MCF 10A (cell line): ENCODE results near the gene ARL5B. TPM values are rescaled to one million over a fixed set of nuclear protein-coding genes. Genes with fewer than 3 reads are reported as not detected.

ENCODE experiments used
- BruUV-seq: library from RNA; stranded (reverse); fragments of 400-500 nt; replicated peaks from 2 replicates; lab custom pipeline; 2021; lab: Mats Ljungman, UMichigan
- CTCF ChIA-PET: fragments of 300-600 bp; sonication (Branson Sonifier 250); formaldehyde crosslinking; extraction: SDS; loops from one replicate; lab custom pipeline; 2021; ENCODE audit warnings: antibody characterized with exemption, inconsistent platforms; lab: Yijun Ruan, JAX
- POLR2A ChIA-PET: fragments of 300-600, 350-650 bp; sonication (Branson Sonifier 250); formaldehyde crosslinking; extraction: SDS; loops from one replicate; lab custom pipeline; 2020; ENCODE audit warnings: antibody characterized with exemption, inconsistent platforms; lab: Yijun Ruan, JAX
- DNase-seq: peaks from one replicate; pipeline ENCODE4 v3.0.0-alpha.2; 2018; ENCODE audit not compliant: unreplicated experiment
- H3K27ac Mint-ChIP-seq: one replicate; pipeline ENCODE4 v1.8.0; 2022; ENCODE audit warnings: mild to moderate bottlenecking, low read depth, mixed read lengths; ENCODE audit not compliant: unreplicated experiment
- H3K27me3 Mint-ChIP-seq: one replicate; pipeline ENCODE4 v1.8.0; 2022; ENCODE audit warnings: mixed read lengths; ENCODE audit not compliant: insufficient read depth, unreplicated experiment
- H3K36me3 Mint-ChIP-seq: one replicate; pipeline ENCODE4 v1.8.0; 2022; ENCODE audit warnings: mild to moderate bottlenecking, moderate library complexity, mixed read lengths; ENCODE audit not compliant: insufficient read depth, unreplicated experiment
- H3K4me1 Mint-ChIP-seq: one replicate; pipeline ENCODE4 v1.8.0; 2022; ENCODE audit warnings: mixed read lengths; ENCODE audit not compliant: insufficient read depth, unreplicated experiment
- H3K4me3 Mint-ChIP-seq: one replicate; pipeline ENCODE4 v1.8.0; 2022; ENCODE audit warnings: mild to moderate bottlenecking, moderate library complexity, mixed read lengths; ENCODE audit not compliant: unreplicated experiment
- H3K9me3 Mint-ChIP-seq: one replicate; pipeline ENCODE4 v1.8.0; 2022; ENCODE audit warnings: mixed read lengths; ENCODE audit not compliant: unreplicated experiment
- CTCF ChIP-seq: fragments of 200-600 bp; IDR thresholded peaks from one replicate; pipeline ENCODE4 v1.8.0; 2022; ENCODE audit warnings: antibody characterized with exemption, mild to moderate bottlenecking; ENCODE audit not compliant: unreplicated experiment
- intact Hi-C: fragments of 100-400 bp; cut with micrococcal nuclease; formaldehyde crosslinking; loops from 2 replicates; pipeline ENCODE4 v1.14.1; 2022
- total RNA-seq: library from RNA; stranded (reverse); gene quantifications from 2 replicates; pipeline ENCODE4 v1.2.3, GENCODE V29; 2022

The ARL5B gene
- total RNA-seq, 1 experiment from 2014 or later, result 22.0 TPM

DNA sequence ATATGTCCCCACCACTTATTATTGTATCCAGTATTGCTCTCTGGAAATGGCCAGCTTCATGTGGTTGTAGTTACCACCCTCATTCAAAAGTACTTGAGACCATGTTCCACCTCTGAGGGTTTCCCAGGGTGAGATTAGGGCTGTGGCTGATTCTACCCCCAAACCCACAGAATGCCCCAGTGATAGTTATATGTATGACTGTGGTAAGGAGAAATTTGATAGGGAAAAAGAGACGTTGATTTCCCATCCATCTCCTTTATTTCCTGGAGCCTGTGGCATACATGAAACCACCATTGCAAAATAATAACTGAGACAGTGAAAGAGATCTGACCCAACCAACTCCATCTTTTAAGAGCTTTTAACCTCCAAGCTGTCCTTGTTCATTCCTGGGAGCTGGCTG, 25.2 kb downstream of the ARL5B start:
- H3K4me1 Mint-ChIP-seq, result peaks cover 34% of the 10 kb centered on the region
- intact Hi-C loops, result no loop called here
- H3K36me3 Mint-ChIP-seq, result peaks cover 7% of the 10 kb centered on the region
- CTCF ChIA-PET, result interaction anchor here (0.5 to 1.0 kb wide), 5 partner anchors 44 to 645 kb away, joined by 3 to 5 read pairs (median 3); no protein-coding TSS in a partner anchor
- DNase-seq, result no peak
- no peaks in the 10 kb centered on the region for H3K27me3 Mint-ChIP-seq
- no TSS peak for BruUV-seq
- H3K27ac Mint-ChIP-seq, result no peak overlapping the region
- POLR2A ChIA-PET, result interaction anchor here (0.8 to 1.3 kb wide), 3 partner anchors 26 to 1131 kb away, joined by 3 to 4 read pairs (median 4); no protein-coding TSS in a partner anchor
- no peak for TF ChIP-seq CTCF
- no peaks in the 10 kb centered on the region for H3K9me3 Mint-ChIP-seq
- no peak overlapping the region for H3K4me3 Mint-ChIP-seq

GRCh38 chr10:18684953-18685352, 25.7 kb downstream of the ARL5B start:
- no peak for TF ChIP-seq CTCF
- H3K27me3 Mint-ChIP-seq, result no peaks in the 10 kb centered on the region
- no peaks in the 10 kb centered on the region for H3K9me3 Mint-ChIP-seq
- DNase-seq, result no peak
- H3K36me3 Mint-ChIP-seq, result peaks cover 7% of the 10 kb centered on the region
- H3K27ac Mint-ChIP-seq, result no peak overlapping the region
- H3K4me1 Mint-ChIP-seq, result peaks cover 34% of the 10 kb centered on the region
- H3K4me3 Mint-ChIP-seq, result no peak overlapping the region
- ChIA-PET CTCF (interaction anchor here (0.7 kb wide), 1 partner anchor 525 kb away, joined by 3 read pairs; no protein-coding TSS in a partner anchor), POLR2A (interaction anchor here (1.3 kb wide), 1 partner anchor 29 kb away, joined by 4 read pairs; no protein-coding TSS in a partner anchor)
- no TSS peak for BruUV-seq
- intact Hi-C loops, result loop anchor here (5.0 kb wide), 1 partner anchor 107 kb away; no protein-coding TSS in a partner anchor

DNA sequence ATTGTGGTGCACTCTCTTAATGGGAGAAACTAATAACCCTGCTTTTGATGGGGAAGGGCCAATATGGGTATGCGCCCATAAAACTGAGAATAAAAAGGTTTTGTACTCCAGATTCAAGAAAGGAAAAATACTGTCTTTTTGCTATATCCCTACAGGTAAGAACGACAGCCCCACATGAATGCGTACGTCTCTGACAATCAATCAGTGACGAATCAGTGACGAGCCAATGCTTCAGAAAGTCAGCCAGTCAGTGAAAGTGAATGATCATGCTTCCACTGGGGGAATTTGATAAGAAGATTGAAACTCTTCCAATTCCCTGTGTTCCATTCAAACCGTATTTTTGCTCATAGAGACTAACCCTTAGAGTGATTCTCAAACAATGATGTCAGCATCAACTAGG, 26.3 kb downstream of the ARL5B start:
- Mint-ChIP-seq H3K27ac (no peak overlapping the region), H3K4me1 (peaks cover 34% of the 10 kb centered on the region), H3K4me3 (no peak overlapping the region), H3K27me3 (no peaks in the 10 kb centered on the region), H3K9me3 (no peaks in the 10 kb centered on the region), H3K36me3 (peaks cover 7% of the 10 kb centered on the region)
- DNase-seq, result no peak
- BruUV-seq, result no TSS peak
- POLR2A ChIA-PET, result no interaction called here
- intact Hi-C loops, result loop anchor here (5.0 kb wide), 1 partner anchor 107 kb away; no protein-coding TSS in a partner anchor
- CTCF ChIA-PET, result no interaction called here
- no peak for TF ChIP-seq CTCF

DNA sequence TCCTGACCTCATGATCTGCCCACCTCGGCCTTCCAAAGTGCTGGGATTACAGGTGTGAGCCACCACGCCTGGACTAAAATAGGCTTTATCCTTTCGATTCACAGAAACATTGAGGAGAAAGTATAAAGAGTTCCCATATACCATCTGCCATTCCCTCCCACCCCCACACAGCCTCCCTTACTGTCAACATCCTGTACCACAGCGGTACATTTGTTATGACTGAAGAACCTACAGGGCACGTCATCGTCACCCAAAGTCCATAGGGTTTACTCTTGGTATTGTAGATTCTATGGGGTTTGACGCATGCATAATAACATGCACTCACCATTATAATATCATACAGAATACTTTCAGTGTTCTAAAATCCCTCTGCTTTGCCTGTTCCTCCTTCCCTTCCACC, 28.0 kb downstream of the ARL5B start:
- Mint-ChIP-seq H3K9me3 (no peaks in the 10 kb centered on the region), H3K4me1 (peaks cover 19% of the 10 kb centered on the region), H3K36me3 (peaks cover 7% of the 10 kb centered on the region), H3K27me3 (no peaks in the 10 kb centered on the region), H3K27ac (no peak overlapping the region), H3K4me3 (no peak overlapping the region)
- TF ChIP-seq CTCF, result no peak
- no TSS peak for BruUV-seq
- intact Hi-C loops, result loop anchor here (5.0 kb wide), 1 partner anchor 105 kb away; no protein-coding TSS in a partner anchor
- DNase-seq, result no peak
- POLR2A ChIA-PET, result interaction anchor here (0.7 kb wide), 1 partner anchor 1113 kb away, joined by 3 read pairs; no protein-coding TSS in a partner anchor
- CTCF ChIA-PET, result interaction anchor here (2.4 kb wide), 1 partner anchor 19 kb away, joined by 6 read pairs; no protein-coding TSS in a partner anchor
